Loucy (cell line): ENCODE measurements around the gene ITGB1BP1.

Experiments
- EZH2phosphoT487 ChIP-seq: fragments of 200-600 bp; IDR thresholded peaks from 2 replicates; pipeline ENCODE4 v1.6.1; 2018; ENCODE audit warnings: antibody characterized with exemption, mild to moderate bottlenecking, moderate library complexity, borderline replicate concordance
- TF ChIP-seq, protein P1 (sequence below): fragments of 200-600 bp; sonication (generic); conservative IDR thresholded peaks from 2 replicates; pipeline ENCODE4 v1.5.1; 2014; ENCODE audit warnings: mild to moderate bottlenecking, antibody characterized with exemption, low read length

DNA sequence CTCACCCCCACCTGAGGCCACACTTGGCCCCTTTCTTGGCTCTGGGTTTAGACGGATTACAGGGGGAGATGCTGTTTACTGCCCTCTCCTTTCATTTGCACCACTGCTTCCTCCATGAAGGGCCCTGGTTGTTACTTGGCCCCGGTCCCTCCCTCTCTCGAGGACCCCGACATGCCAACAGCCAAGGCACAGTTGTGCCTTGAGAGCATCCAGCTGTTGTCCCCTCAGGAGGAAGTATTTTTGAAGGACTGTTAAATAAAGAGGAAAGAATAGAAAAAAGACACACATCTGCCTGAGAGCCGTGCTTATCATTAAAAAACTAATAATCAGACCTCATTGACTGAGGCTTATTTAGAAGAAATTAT lies 44.0 kb downstream of the ITGB1BP1 start:
- no peak for TF ChIP-seq EZH2phosphoT487
- TF ChIP-seq, protein P1, sequence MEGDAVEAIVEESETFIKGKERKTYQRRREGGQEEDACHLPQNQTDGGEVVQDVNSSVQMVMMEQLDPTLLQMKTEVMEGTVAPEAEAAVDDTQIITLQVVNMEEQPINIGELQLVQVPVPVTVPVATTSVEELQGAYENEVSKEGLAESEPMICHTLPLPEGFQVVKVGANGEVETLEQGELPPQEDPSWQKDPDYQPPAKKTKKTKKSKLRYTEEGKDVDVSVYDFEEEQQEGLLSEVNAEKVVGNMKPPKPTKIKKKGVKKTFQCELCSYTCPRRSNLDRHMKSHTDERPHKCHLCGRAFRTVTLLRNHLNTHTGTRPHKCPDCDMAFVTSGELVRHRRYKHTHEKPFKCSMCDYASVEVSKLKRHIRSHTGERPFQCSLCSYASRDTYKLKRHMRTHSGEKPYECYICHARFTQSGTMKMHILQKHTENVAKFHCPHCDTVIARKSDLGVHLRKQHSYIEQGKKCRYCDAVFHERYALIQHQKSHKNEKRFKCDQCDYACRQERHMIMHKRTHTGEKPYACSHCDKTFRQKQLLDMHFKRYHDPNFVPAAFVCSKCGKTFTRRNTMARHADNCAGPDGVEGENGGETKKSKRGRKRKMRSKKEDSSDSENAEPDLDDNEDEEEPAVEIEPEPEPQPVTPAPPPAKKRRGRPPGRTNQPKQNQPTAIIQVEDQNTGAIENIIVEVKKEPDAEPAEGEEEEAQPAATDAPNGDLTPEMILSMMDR: no peak
